ENCODE results near the gene NRXN3. TPM values are rescaled to one million over a fixed set of nuclear protein-coding genes. Genes with fewer than 3 reads are reported as not detected.
A peak's percentile ranks its signal among the peaks of the same experiment; 100 is the strongest.

NRXN3 gene
- total RNA-seq, 1 donor from 2014 or later = 2.5 TPM

DNA sequence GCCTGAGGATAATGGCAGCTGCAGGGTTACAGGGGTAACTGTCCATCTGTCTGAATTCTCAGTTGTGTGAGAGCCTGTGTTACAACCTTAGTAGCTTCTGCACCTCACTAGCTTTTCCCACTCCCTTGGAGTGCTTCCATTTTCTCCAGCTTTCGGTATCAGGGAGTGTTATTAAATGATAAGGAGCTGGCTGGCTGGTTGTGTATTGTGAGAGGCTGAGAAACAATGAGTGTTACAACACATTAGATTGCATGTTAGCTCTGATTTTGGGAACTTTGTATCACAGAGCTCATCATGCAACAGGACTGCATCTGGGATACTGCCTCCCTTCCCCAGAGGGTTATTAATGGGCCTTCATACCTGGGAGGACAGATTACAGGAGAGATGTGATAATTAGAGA lies 1317.5 kb downstream of the NRXN3 start:
- DNase-seq = no peak

- no peak for DNase-seq
Observed at GRCh38 chr14:79491161-79491560, 1321.0 kb downstream of the NRXN3 start.

GRCh38 chr14:79493081-79493645 lies 1323.0 kb downstream of the NRXN3 start:
- DNase-seq = no peak

GRCh38 chr14:79496701-79497100 lies 1326.5 kb downstream of the NRXN3 start:
- DNase-seq = no peak

DNA sequence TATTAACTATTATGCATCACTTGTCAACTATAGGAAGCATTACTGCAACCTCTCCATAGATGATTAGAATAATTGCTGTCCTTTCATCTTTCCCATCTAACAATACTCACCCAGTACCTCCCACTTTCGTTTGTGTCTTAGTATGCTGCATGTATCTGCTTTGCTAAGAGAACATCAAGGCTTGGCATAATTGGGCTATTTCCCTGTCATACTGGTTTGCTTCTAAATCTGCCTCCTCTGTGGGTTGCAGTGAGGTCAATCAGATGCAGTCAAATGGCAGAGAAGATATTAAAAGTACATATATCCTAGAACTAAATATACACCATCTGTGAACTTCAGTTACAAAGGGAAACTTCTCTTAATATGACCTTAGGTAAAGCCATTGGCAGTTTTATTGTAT lies 1330.3 kb downstream of the NRXN3 start:
- DNase-seq = no peak

DNA sequence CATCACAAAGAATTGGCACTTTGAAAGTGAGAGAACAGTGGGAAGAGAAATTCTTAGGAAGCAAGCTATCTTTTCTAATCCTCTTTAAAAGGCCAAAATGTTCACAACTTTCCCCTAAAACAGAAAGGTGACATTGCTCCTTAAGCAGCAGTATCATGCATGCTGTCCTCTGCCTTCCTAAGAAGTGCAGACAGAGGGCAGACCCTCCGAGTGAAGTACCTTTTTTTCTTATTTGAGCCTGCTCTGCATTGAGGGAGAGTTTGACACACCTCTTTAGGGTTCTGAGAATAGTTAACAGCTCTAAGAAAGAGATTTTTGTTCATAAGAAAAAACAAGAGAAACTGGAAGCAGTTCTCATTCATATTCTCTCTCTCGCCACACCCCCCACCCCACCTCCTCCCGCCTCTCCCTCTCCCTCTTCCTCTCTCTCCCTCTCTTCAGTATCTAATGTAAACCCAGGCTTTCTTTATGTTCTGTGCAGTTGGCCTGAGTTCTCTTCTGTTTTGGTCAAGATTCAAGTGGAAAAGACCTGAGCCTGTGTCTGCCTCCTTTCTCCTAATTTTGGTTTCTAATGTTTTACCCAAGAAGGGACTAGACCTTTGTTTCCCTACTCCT lies 1332.1 kb downstream of the NRXN3 start:
- no peak for DNase-seq

GRCh38 chr14:79502751-79503148 lies 1332.6 kb downstream of the NRXN3 start:
- no peak for DNase-seq

- no peak for DNase-seq
Observed at GRCh38 chr14:79510659-79511058, 1340.5 kb downstream of the NRXN3 start.

GRCh38 chr14:79511146-79511545 lies 1341.0 kb downstream of the NRXN3 start:
- no peak for DNase-seq

DNA sequence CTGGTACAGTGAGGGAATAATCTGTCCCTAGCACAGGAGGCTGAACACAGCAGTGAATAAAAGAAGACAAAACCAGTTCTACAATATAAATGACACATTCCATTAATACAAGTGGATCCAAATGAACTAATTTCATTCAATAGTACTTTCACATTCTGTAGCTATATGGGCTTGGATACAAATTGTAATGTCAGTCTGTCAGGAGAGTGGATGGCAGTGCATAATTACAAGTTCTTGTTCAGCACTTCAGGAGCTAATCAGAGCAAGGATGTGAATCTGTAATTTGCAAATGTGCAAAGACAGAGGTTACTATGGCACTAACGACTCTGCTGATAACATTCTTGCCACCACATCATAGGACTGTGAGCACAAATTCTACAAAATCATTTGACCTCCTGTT lies 1343.3 kb downstream of the NRXN3 start:
- DNase-seq = no peak

GRCh38 chr14:79514700-79515099 lies 1344.5 kb downstream of the NRXN3 start:
- DNase-seq = no peak

GRCh38 chr14:79515158-79515557 lies 1345.0 kb downstream of the NRXN3 start:
- DNase-seq = no peak

- DNase-seq = no peak
Observed at GRCh38 chr14:79516009-79516408, 1345.8 kb downstream of the NRXN3 start.

DNA sequence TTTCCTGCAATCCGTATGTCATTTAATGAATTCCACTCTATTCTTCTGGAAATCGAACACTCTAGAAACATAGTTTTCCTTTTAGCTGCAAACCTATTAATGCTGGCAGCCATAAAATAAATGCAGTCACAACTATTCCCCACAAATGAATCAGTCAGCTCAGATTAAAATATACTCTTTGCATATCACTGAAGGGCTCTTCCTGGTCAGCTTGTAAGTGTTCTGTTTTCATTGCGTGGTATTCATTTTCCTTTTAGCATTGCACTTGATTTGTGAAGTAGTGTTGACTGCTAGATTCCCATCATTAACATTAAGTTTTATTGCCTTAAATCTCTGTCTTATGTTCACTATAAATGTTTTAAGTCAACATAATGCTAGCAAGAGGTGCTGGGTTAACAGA lies 1355.2 kb downstream of the NRXN3 start:
- no peak for DNase-seq

DNA sequence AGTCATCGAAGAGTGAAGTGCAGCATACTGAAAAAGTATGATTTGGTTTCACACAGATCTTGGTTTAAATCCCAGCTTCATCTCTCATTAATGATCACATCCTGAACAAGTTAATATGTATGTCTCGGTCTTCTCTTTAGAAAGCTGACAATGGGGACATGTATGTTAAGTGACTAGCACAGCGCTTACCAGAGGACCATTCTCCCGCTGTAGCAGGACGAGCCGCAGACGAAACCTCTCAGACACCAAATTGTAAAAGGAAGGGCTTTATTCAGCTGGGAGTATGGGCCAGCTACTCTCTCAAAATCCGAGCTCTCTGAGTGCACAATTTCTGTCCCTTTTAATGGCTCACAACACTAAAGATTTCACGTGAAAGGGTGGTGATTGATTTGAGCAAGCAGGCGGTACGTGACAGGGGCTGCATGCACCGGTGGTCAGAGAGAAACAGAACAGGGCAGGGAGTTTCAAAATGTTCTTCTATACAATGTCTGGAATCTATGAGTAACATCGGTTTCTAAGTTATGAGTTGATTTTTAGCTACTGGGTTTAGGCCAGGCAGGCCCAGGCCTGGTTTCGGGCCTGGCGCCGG lies 1358.7 kb downstream of the NRXN3 start:
- DNase-seq = no peak

DNA sequence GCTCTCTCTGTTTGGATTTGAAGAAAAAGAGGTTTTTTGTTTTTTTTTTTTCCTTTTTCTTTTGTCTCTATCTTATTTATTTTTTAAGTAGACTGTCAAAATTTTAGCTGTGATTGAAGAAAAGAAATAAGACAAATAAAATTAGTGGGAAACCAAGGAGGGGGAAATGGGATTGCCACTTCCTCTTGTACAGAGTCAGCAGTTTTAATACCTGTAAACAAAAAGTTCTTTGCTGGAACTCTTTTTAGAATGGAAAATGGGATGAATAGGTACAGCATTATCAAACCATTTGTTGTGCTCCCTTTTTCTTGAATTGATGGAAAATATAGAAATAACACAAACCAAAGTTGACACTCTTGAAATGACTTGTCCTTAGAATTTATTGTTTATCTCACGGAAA lies 1360.4 kb downstream of the NRXN3 start:
- no peak for DNase-seq

- no peak for DNase-seq
Observed at GRCh38 chr14:79534703-79535353, 1364.7 kb downstream of the NRXN3 start.

- no peak for DNase-seq
Observed at GRCh38 chr14:79540394-79540793, 1370.2 kb downstream of the NRXN3 start.

DNA sequence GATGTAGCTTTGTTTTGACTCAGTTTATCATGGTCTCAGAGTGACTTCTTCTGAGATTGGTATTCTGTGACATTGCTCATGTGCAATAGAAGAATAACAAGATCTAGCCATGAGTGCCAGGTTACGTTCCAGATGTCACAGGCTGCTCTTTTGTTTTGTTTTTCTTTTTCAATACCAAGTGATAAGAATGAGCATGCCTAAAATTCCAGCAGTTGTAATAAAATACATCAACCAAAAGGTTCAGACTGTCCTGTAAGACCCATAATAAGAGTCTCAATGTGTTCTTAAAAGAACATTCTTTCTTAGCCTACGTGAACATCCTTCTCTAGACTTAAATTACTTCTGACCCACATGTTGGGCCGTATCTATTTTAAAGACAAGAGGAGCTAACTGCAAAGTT lies 1371.9 kb downstream of the NRXN3 start:
- no peak for DNase-seq

DNA sequence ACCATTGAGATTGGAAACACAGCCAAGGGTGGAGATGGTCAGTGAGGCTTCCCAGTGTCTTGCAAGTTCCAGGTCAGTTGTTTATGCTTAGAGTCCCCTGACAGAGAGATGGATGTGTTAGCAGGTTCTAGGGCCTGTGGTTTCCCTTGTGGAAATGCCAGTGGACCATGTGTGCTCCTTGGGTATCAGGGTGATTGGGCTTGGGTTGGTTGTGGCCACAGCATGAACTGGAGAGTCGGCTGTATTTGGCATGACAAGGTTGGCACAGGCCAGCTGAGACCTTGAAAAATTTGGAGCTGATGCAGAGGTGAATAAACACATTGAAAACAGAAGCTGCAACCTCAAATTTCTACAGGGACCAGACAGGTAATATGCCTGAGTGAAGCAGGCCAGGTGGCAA lies 1373.2 kb downstream of the NRXN3 start:
- no peak for DNase-seq

DNA sequence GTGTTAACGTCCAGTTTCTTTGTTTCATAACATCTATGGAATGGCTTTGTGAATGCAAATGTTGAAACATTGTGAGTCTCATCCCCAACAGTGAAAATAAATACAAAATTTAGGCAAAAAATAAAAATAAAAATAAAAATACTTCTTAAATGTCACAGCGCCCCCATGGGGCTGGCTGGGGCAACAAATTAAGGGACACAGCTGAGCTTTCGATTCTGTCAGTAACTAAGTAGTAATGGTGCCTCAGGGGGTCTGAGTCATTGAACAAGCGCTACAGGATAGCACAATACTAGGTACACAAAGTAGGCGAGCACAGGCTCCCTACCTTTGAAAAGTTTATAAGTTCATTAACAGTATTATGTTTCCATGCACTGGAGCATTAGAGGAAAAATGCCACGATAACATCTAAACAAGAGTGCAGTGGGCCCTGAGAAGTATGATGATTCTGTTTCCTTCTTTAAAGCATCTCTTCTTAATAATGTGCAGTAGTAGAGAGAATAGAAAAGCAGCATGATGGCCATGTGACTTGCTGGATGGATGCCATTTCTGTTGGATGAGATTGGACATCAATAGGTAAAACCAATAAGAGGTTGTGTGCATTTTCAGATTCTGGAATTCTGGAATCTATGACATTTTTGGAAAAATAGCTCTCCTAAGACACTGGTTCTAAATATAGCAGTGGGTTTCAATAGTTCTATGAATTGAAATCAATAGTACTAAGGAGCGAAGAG lies 1374.0 kb downstream of the NRXN3 start:
- no peak for DNase-seq

DNA sequence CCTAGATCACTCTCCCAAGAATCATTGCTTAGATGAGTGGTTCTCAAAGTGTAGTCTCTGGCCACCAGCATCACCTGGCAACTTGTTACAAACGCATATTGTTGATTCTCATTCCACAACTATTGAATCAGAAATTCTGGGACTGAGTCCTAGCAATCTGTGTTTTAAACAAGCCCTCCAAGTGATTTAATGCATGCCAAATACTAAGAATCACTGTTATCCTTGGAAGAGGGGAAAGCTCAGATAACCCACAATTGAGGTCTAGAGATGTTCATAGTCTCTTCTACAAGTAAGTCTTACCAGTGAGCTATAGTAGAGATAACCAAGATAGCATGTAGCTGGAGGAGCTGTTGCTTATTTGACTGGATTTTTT lies 1374.5 kb downstream of the NRXN3 start:
- peak; percentile 26 for DNase-seq

- DNase-seq = no peak
Observed at GRCh38 chr14:79548836-79549235, 1378.7 kb downstream of the NRXN3 start.
